ENCODE results near the gene C20orf96.
A peak's percentile ranks its signal among the peaks of the same experiment; 100 is the strongest.
"Not testable (repeated sequence)": the region's sequence is repeated elsewhere in the genome, so short reads cannot be mapped to it uniquely, and the experiment has no call there.

C20orf96 gene

DNA sequence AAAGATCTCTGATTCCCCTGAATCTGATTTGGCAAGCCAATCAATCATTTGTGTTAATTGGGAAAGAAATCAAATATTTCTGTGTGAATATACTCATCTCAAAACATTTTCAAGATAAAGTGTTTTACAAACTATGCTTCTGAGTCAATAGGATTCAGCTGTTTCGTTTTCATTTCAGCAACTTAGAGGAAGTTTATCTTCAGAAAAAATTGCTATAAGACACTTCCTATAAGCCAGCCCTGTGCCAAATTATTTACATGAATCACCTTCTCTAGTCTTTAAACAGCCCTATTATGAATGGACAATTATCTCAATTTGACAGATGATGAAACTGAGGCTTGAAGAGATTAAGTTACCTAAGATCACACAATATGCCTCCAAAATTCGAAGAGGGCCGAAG lies 52.6 kb downstream of the C20orf96 start:
- DNase-seq (ENCODE audit: low read depth in 3 of 3): no peak

DNA sequence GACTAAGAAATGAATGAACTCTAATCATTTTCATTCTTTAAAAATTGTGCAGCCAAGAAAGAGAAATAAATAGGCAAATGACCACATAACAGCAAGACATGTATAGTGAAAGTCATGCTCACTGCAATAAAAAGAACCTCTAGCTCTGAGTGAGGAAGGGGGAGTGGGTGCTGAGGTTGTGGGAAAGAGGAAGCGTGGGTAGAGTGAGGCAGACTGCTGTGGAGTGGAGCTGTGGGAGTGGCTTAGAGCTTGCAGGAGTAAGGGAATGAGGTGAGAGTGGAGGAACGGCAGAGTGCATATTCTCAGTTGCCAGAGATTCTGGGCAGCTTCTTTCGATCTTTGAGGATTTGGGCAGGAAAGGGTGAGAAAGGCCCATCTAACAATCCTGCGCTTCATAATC lies 53.1 kb downstream of the C20orf96 start:
- DNase-seq (ENCODE audit: low read depth in 3 of 3): peak in 1 of 3 experiments; percentile 41

DNA sequence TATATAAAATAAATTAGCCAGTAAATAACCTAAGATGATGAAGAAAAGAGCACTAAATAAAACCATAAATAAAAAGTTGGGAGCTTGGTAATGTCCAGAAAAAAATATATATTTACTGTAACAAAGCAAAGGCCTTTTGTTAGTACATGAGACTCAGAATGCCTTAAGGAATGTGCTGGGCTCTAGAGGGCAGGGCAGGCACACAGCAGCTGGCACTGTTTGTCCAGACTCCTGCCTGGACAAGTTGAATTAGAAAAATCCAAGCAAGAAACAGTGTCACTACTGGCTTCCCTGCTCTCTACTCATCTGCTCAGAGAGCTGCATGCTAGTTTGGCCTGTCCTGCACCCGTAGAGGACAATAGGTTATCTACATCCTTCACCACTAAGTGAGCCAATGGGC lies 54.7 kb downstream of the C20orf96 start:
- no peak for DNase-seq (ENCODE audit: low read depth in 3 of 3)

DNA sequence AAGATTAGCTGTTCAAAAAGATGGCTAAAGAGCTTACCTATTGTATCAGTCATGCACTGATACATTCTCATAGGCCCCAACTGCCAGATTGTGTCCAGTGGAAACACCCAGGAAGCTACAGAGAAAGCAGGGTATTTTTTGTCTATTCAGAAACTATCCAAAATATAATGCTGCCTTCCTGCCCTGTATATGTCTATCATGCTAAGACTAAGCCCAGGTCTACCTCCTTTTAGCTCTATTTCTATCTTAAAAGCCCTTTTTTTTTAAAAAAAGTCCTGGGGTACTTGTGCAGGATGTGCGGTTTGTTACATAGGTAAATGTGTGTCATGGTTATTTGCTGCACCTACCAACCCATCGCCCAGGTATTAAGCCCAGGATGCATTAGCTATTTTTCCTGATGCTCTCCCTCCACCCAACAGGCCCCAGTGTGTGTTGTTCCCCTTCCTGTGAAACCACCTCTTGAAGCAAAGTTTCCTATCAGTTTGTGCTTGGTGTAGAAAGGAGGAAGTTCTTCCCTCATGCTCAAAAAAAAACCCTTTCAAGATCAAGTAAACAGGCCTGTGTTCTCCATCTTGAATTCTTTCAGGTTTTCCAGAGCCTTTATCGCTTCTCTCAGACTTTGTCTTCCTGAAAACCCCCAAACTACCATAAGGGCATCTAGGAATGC lies 63.0 kb downstream of the C20orf96 start:
- no peak for DNase-seq (ENCODE audit: low read depth in 3 of 3)

DNA sequence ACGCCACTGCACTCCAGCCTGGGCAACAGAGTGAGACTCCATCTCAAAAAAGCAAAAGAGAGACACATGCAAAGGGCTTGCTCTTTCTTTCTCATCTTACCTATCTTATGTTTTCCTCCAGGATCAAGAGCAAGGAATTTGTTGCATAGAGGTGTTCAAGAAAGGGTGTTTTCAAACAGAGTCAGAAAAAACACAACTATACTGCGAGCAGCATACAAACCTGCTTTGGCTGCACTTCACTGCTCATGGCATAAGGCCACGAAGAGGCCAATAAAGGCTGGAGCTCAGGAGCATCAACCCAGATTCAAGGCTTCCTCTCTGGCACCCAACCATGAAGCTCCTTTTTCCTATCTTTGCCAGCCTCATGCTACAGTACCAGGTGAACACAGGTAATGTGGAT lies 63.6 kb downstream of the C20orf96 start, which contains the start of gene DEFB129:
Gene DEFB129, plus strand, starts transcription at position 301 of the 400 bp plus-strand sequence. Its CDS starts 31 bp downstream, at position 332.
- no peak for DNase-seq (ENCODE audit: low read depth in 3 of 3)

DNA sequence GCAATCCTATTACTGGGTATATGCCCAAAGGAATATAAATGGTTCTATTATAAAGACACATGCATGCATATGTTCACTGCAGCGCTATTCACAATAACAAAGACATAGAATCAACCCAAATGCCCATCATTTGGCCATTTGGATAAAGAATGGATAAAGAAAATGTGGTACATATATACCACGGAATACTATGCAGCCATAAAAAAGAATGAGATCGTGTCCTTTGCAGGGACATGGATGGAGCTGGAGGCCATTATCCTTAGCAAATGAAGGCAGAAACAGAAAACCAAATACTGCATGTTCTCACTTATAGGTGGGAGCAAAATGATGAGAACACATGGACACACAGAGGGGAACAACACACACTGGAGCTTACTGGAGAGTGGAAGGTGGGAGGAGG lies 64.7 kb downstream of the C20orf96 start:
- DNase-seq (ENCODE audit: low read depth in 3 of 3): not testable (repeated sequence)

DNA sequence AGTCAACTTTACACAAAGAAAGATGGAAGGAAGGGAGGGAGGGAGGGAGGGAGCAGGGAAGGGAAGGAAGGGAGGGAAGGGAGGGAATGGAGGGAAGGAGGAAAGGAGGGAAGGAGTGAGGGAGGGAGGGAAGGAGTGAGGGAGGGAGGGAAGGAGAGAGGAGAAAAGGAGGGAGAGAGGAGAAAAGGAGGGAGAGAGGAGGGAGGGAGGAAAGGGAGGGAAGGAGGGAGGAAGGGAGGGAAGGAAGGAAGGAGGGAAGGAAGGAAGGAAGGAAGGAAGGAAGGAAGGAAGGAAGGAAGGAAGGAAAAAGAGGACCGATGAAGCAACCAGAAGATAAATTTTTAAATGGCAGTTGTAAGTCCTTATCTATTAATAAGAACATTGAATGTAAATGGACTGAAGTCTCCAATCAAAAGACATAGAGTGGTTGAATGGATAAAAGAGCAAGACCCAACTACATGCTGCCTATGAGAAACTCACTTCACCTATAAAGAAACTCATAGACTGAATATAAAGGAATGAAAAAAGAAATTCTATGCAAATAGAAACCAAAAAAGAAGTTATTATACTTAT lies 69.2 kb downstream of the C20orf96 start:
- DNase-seq (ENCODE audit: low read depth in 3 of 3): no peak
